B cell (primary cell): Measurements from ENCODE around the gene NINL.

Experiments
- EZH2 ChIP-seq: IDR thresholded peaks from 2 replicates; pipeline ENCODE4 v1.6.1; 2012; ENCODE audit warnings: borderline replicate concordance, low read depth, mild to moderate bottlenecking, moderate library complexity, low read length; ENCODE audit not compliant: insufficient read depth, poor library complexity, severe bottlenecking
- TF ChIP-seq, protein P1 (sequence below): fragments of 200-600 bp; IDR thresholded peaks from one replicate; pipeline ENCODE4 v1.8.0; 2022; ENCODE audit warnings: antibody characterized with exemption, mild to moderate bottlenecking

- TF ChIP-seq, protein P1, sequence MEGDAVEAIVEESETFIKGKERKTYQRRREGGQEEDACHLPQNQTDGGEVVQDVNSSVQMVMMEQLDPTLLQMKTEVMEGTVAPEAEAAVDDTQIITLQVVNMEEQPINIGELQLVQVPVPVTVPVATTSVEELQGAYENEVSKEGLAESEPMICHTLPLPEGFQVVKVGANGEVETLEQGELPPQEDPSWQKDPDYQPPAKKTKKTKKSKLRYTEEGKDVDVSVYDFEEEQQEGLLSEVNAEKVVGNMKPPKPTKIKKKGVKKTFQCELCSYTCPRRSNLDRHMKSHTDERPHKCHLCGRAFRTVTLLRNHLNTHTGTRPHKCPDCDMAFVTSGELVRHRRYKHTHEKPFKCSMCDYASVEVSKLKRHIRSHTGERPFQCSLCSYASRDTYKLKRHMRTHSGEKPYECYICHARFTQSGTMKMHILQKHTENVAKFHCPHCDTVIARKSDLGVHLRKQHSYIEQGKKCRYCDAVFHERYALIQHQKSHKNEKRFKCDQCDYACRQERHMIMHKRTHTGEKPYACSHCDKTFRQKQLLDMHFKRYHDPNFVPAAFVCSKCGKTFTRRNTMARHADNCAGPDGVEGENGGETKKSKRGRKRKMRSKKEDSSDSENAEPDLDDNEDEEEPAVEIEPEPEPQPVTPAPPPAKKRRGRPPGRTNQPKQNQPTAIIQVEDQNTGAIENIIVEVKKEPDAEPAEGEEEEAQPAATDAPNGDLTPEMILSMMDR, result no peak
- TF ChIP-seq EZH2, result no peak
Measured at GRCh38 chr20:25521382-25521781, 63.9 kb downstream of the NINL start.
